ENCODE data around the gene LSR.
A peak's percentile ranks its signal among the peaks of the same experiment; 100 is the strongest.

LSR gene

GRCh38 chr19:35267353-35267817, 18.6 kb downstream of the LSR start:
- ChIA-PET POLR2A (interaction anchor here (0.6 to 4.7 kb wide), 9 partner anchors 10 to 735 kb away, joined by 3 to 23 read pairs (median 5); partner anchors contain the start of gene HAMP), CTCF (interaction anchor here (0.5 to 1.4 kb wide), 4 partner anchors 125 to 1747 kb away, joined by 3 to 4 read pairs (median 3); no protein-coding TSS in a partner anchor)
- H3K4me1 ChIP-seq (ENCODE audit: control insufficient read depth, insufficient read depth, low read length): peaks cover 24% of the 10 kb centered on the region
- H3K9me3 ChIP-seq (ENCODE audit: control insufficient read depth, insufficient read depth, low read depth, low read length): no peaks in the 10 kb centered on the region
- H3K27ac ChIP-seq (ENCODE audit: extremely low read depth, low read depth, low read length): peak overlapping the region; percentile 100
- peak overlapping the region; percentile 55 for H3K4me3 ChIP-seq (ENCODE audit: low read depth, low read length)
- peaks cover 48 to 58% of the 10 kb centered on the region in 2 experiments for H3K36me3 ChIP-seq (ENCODE audit: control insufficient read depth in 2 of 2, insufficient read depth in 1 of 2, low read length in 2 of 2)
- peak; percentile 85 for TF ChIP-seq ZBTB48 (tag by site-specific recombination; IDR thresholded peaks at IDR 0.05)
- TF ChIP-seq EGR2 (tag by site-specific recombination; IDR thresholded peaks at IDR 0.05; ENCODE audit: low read depth): peak; percentile 98
- peak; percentile 36; the same call in 1 of the 2 replicates for TF ChIP-seq ZNF223 (tag by site-specific recombination; IDR thresholded peaks at IDR 0.05)
- peak; percentile 77; the same call in 1 of the 2 replicates for TF ChIP-seq ZXDB (tag by site-specific recombination; IDR thresholded peaks at IDR 0.05)
- no peak for TF ChIP-seq ZNF112 (tag by site-specific recombination; IDR thresholded peaks at IDR 0.05)
- peak; percentile 78; the same call in 1 of the 2 replicates for TF ChIP-seq ZNF600 (tag by site-specific recombination; IDR thresholded peaks at IDR 0.05)
- TF ChIP-seq ZSCAN18 (tag by site-specific recombination; IDR thresholded peaks at IDR 0.05): 0 out of 2 replicates have a peak, but pooled peaks have one; percentile 9
- peak; percentile 46; the same call in 1 of the 2 replicates for TF ChIP-seq KLF1 (tag by site-specific recombination; IDR thresholded peaks at IDR 0.05)
- peak; percentile 28; the same call in 1 of the 2 replicates for TF ChIP-seq GFI1B (tag by site-specific recombination; IDR thresholded peaks at IDR 0.05)
- no peak for TF ChIP-seq ZNF302 (tag by site-specific recombination; IDR thresholded peaks at IDR 0.05; ENCODE audit: low read depth)
- 0 out of 2 replicates have a peak, but pooled peaks have one; percentile 30 for TF ChIP-seq ZNF639 (tag by site-specific recombination; IDR thresholded peaks at IDR 0.05)
- no peak; the same call in 1 of the 2 replicates for TF ChIP-seq ZNF335 (tag by site-specific recombination; conservative IDR thresholded peaks at IDR 0.05)
- no peak for TF ChIP-seq ZNF747 (tag by site-specific recombination; IDR thresholded peaks at IDR 0.05)
- TF ChIP-seq ZBTB7A (tag by site-specific recombination; IDR thresholded peaks at IDR 0.05; ENCODE audit: low read depth): peak; percentile 86; the same call in 1 of the 2 replicates
- TF ChIP-seq PRDM2 (tag by site-specific recombination; IDR thresholded peaks at IDR 0.05; ENCODE audit: borderline replicate concordance): peak; percentile 94; the same call in 1 of the 2 replicates
- peak; percentile 54 for TF ChIP-seq ZNF366 (tag by site-specific recombination; conservative IDR thresholded peaks at IDR 0.05)
- no peak for TF ChIP-seq ZNF610 (tag by site-specific recombination; IDR thresholded peaks at IDR 0.05; ENCODE audit: borderline replicate concordance)
- peak; percentile 72; the same call in 1 of the 2 replicates for TF ChIP-seq ZNF501 (tag by site-specific recombination; IDR thresholded peaks at IDR 0.05)
- TF ChIP-seq ZSCAN30 (tag by site-specific recombination; IDR thresholded peaks at IDR 0.05): no peak
- peak; percentile 34; the same call in 1 of the 2 replicates for TF ChIP-seq SCRT2 (tag by site-specific recombination; IDR thresholded peaks at IDR 0.05)
- TF ChIP-seq ZNF837 (tag by site-specific recombination; IDR thresholded peaks at IDR 0.05): peak; percentile 51; the same call in 1 of the 2 replicates
- TF ChIP-seq KLF17 (tag by site-specific recombination; IDR thresholded peaks at IDR 0.05): peak; percentile 78
- peak; percentile 70; the same call in 1 of the 2 replicates for TF ChIP-seq KLF8 (tag by site-specific recombination; IDR thresholded peaks at IDR 0.05)
- 0 out of 2 replicates have a peak, but pooled peaks have one; percentile 9 for TF ChIP-seq ZBTB6 (tag by site-specific recombination; IDR thresholded peaks at IDR 0.05)
- peak; percentile 94 for TF ChIP-seq ZBTB20 (tag by site-specific recombination; IDR thresholded peaks at IDR 0.05)
- TF ChIP-seq ZNF23 (tag by site-specific recombination; IDR thresholded peaks at IDR 0.05; ENCODE audit: borderline replicate concordance): no peak
- TF ChIP-seq GLIS2 (tag by site-specific recombination; IDR thresholded peaks at IDR 0.05): peak; percentile 98
